ENCODE results near the gene CHCHD6.

DNA sequence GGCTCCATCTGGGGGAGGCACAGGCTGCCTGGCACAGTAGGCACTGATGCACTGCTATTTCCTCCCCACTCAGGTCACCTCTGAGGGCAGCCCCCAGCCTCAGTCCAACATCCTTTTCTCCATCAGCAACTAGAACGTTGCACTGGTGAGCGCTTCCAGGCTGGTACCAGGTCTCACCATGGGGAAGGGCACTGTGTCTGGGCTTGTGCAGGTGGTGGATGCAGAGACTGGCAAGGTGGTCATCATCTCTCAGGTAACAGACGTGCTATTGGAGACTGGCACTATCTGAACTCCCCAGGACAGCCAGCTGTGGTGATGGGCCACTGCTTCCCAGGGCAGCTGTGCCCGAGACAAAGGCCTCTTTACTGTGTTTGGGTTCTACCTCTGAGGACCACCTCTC lies 40.8 kb upstream of the CHCHD6 start:
- TF ChIP-seq POLR2A (IDR thresholded peaks at IDR 0.05; ENCODE audit: low read length) = no peak
- no peak for TF ChIP-seq GATA1 (IDR thresholded peaks at IDR 0.05; ENCODE audit: low read depth, low read length)

Measured in erythroblast (primary cell).